Spinal cord (tissue), 10 donors: ENCODE data around the gene JADE2. TPM values are rescaled to one million over a fixed set of nuclear protein-coding genes. Genes with fewer than 3 reads are reported as not detected.
"Not testable (repeated sequence)": the region's sequence is repeated elsewhere in the genome, so short reads cannot be mapped to it uniquely, and the experiment has no call there.

Experiments
- DNase-seq, 6 donors: peaks; one replicate each; pipeline versions ENCODE4 v3.0.0 to v3.0.0-alpha.2; 2013 to 2015; ENCODE audit warnings: low spot score in 6 of 6, low read depth in 4 of 6
- H3K27ac ChIP-seq: one replicate; pipeline ENCODE4 v1.5.1; 2013; ENCODE audit warnings: low read depth, low read length, control low read depth
- H3K27me3 ChIP-seq: one replicate; pipeline ENCODE4 v1.6.1; 2013; ENCODE audit warnings: low read length; ENCODE audit not compliant: control insufficient read depth, insufficient read depth
- H3K36me3 ChIP-seq: one replicate; pipeline ENCODE4 v1.6.1; 2013; ENCODE audit warnings: low read length; ENCODE audit not compliant: control insufficient read depth, insufficient read depth
- H3K4me1 ChIP-seq: one replicate; pipeline ENCODE4 v1.6.1; 2013; ENCODE audit warnings: low read length; ENCODE audit not compliant: control insufficient read depth, insufficient read depth
- H3K4me3 ChIP-seq: one replicate; pipeline ENCODE4 v1.5.1; 2013; ENCODE audit warnings: low read depth, low read length, control low read depth
- H3K9me3 ChIP-seq: one replicate; pipeline ENCODE4 v1.6.1; 2013; ENCODE audit warnings: low read length; ENCODE audit not compliant: control insufficient read depth, insufficient read depth
- WGBS: methylation state at CpG from one replicate; pipeline ENCODE4 v1.1.5; 2013; ENCODE audit warnings: missing lambda C conversion rate; ENCODE audit not compliant: insufficient coverage; 5-methylcytosine and 5-hydroxymethylcytosine counted together
- polyA plus RNA-seq, 2 donors: library from polyadenylated mRNA; unstranded; fragments of 120-200 nt; gene quantifications; one replicate each; pipeline ENCODE4 v1.2.1, GENCODE V29; 2013; ENCODE audit not compliant: insufficient read length in 2 of 2
- total RNA-seq, 2 donors: library from RNA; depleted of rRNA in 1 of 2; stranded (reverse); fragments of 120-200 nt in 1 of 2; fragments of >200 nt in 1 of 2; gene quantifications; one replicate each; pipeline versions ENCODE4 v1.2.3 to v1.2.4, GENCODE V29; 2013 to 2014
- donor health status: healthy.

JADE2 gene
- total and polyA plus RNA-seq, 4 donors, result 6.0 to 12.1 (median 8.9) TPM

- 91% methylated on average over 2 of the region's 4 CpGs for WGBS
- H3K4me3 ChIP-seq, result no peak overlapping the region
- no peak for DNase-seq
- no peaks in the 10 kb centered on the region for H3K27me3 ChIP-seq
- H3K9me3 ChIP-seq, result no peaks in the 10 kb centered on the region
- H3K4me1 ChIP-seq, result no peaks in the 10 kb centered on the region
- no peak overlapping the region for H3K27ac ChIP-seq
- H3K36me3 ChIP-seq, result no peaks in the 10 kb centered on the region
These were observed 31.9 kb upstream of the JADE2 start for GRCh38 chr5:134493461-134494055.

GRCh38 chr5:134494780-134495179 lies 30.7 kb upstream of the JADE2 start:
- H3K27me3 ChIP-seq, result no peaks in the 10 kb centered on the region
- WGBS, result 89% methylated on average over 1 of the region's 1 CpG
- DNase-seq, result no peak
- no peak overlapping the region for H3K27ac ChIP-seq
- H3K4me1 ChIP-seq, result no peaks in the 10 kb centered on the region
- no peak overlapping the region for H3K4me3 ChIP-seq
- H3K36me3 ChIP-seq, result no peaks in the 10 kb centered on the region
- H3K9me3 ChIP-seq, result no peaks in the 10 kb centered on the region

GRCh38 chr5:134499905-134500304 lies 25.6 kb upstream of the JADE2 start:
- H3K27me3 ChIP-seq, H3K27ac ChIP-seq, DNase-seq, H3K4me1 ChIP-seq, H3K9me3 ChIP-seq, H3K4me3 ChIP-seq, H3K36me3 ChIP-seq: not testable (repeated sequence)
- WGBS, result 100% methylated on average over 1 of the region's 6 CpGs

GRCh38 chr5:134500699-134501430 lies 24.6 kb upstream of the JADE2 start:
- H3K36me3 ChIP-seq, result no peaks in the 10 kb centered on the region
- no peak overlapping the region for H3K27ac ChIP-seq
- H3K4me1 ChIP-seq, result peaks cover 4% of the 10 kb centered on the region
- WGBS, result 92% methylated on average over 8 of the region's 17 CpGs
- DNase-seq, result no peak
- H3K4me3 ChIP-seq, result no peak overlapping the region
- H3K27me3 ChIP-seq, result no peaks in the 10 kb centered on the region
- no peaks in the 10 kb centered on the region for H3K9me3 ChIP-seq

- Histone ChIP-seq H3K27me3 (no peaks in the 10 kb centered on the region), H3K36me3 (no peaks in the 10 kb centered on the region), H3K4me1 (peaks cover 10% of the 10 kb centered on the region), H3K27ac (no peak overlapping the region), H3K4me3 (no peak overlapping the region), H3K9me3 (no peaks in the 10 kb centered on the region)
- no peak for DNase-seq
- WGBS, result 83% methylated on average over 2 of the region's 2 CpGs
These were observed 23.2 kb upstream of the JADE2 start for GRCh38 chr5:134502259-134502658.

GRCh38 chr5:134503088-134503936 lies 22.2 kb upstream of the JADE2 start:
- DNase-seq, result no peak
- no peak overlapping the region for H3K27ac ChIP-seq
- WGBS, result 56% methylated on average over 6 of the region's 11 CpGs
- peaks cover 10% of the 10 kb centered on the region for H3K4me1 ChIP-seq
- H3K9me3 ChIP-seq, result no peaks in the 10 kb centered on the region
- H3K36me3 ChIP-seq, result no peaks in the 10 kb centered on the region
- no peak overlapping the region for H3K4me3 ChIP-seq
- no peaks in the 10 kb centered on the region for H3K27me3 ChIP-seq

GRCh38 chr5:134503937-134504437 lies 21.5 kb upstream of the JADE2 start:
- no peak for DNase-seq
- Histone ChIP-seq H3K9me3 (no peaks in the 10 kb centered on the region), H3K4me1 (peaks cover 10% of the 10 kb centered on the region), H3K36me3 (no peaks in the 10 kb centered on the region), H3K27ac (no peak overlapping the region), H3K4me3 (no peak overlapping the region), H3K27me3 (no peaks in the 10 kb centered on the region)
- 100% methylated on average over 1 of the region's 3 CpGs for WGBS

GRCh38 chr5:134504629-134505300 lies 20.7 kb upstream of the JADE2 start:
- no peaks in the 10 kb centered on the region for H3K36me3 ChIP-seq
- H3K4me1 ChIP-seq, result peaks cover 10% of the 10 kb centered on the region
- no peak overlapping the region for H3K27ac ChIP-seq
- H3K4me3 ChIP-seq, result no peak overlapping the region
- 89% methylated on average over 6 of the region's 12 CpGs for WGBS
- DNase-seq, result no peak
- H3K27me3 ChIP-seq, result no peaks in the 10 kb centered on the region
- no peaks in the 10 kb centered on the region for H3K9me3 ChIP-seq
